Stomach (tissue), 9 donors: Measurements from ENCODE around the gene CLDN7. TPM values are rescaled to one million over a fixed set of nuclear protein-coding genes. Genes with fewer than 3 reads are reported as not detected.

Source experiments
- DNase-seq, 2 donors: peaks; one replicate each; pipeline versions ENCODE4 v3.0.0 to v3.0.0-alpha.2; 2013 to 2019
- H3K27ac ChIP-seq, 5 donors: fragments of 200-600 bp in 4 of 5; sonication (generic) in 4 of 5; one replicate each; pipeline ENCODE4 v1.5.1; 2013 to 2019; ENCODE audit warnings: mild to moderate bottlenecking in 1 of 5, moderate library complexity in 1 of 5
- H3K27me3 ChIP-seq, 3 donors: fragments of 200-600 bp; sonication (generic); one replicate each; pipeline ENCODE4 v1.5.1; 2017 to 2019; ENCODE audit warnings: mixed run types in 1 of 3
- H3K36me3 ChIP-seq, 4 donors: fragments of 200-600 bp; sonication (generic); 1 replicate in 3 of 4; 2 replicates in 1 of 4; pipeline ENCODE4 v1.5.1; 2016 to 2019
- H3K4me1 ChIP-seq, 4 donors: fragments of 200-600 bp; sonication (generic); one replicate each; pipeline ENCODE4 v1.5.1; 2016 to 2019
- H3K4me3 ChIP-seq, 4 donors: fragments of 200-600 bp; sonication (generic) in 3 of 4; one replicate each; pipeline ENCODE4 v1.5.1; 2016 to 2019; ENCODE audit warnings: mild to moderate bottlenecking in 1 of 4
- H3K9me3 ChIP-seq, 4 donors: fragments of 200-600 bp; sonication (generic); one replicate each; pipeline ENCODE4 v1.5.1; 2016 to 2019
- EP300 ChIP-seq: sonication (generic); formaldehyde crosslinking; IDR thresholded peaks from one replicate; pipeline ENCODE4 v1.6.1; 2017; ENCODE audit warnings: antibody characterized with exemption
- POLR2A ChIP-seq, 4 donors: fragments of 450-650 bp; IDR thresholded peaks; one replicate each; pipeline ENCODE4 v1.6.1; 2016; ENCODE audit warnings: antibody characterized with exemption in 4 of 4, control low read depth in 2 of 4, mild to moderate bottlenecking in 1 of 4, moderate library complexity in 1 of 4
- POLR2AphosphoS5 ChIP-seq, 3 donors: sonication (generic); formaldehyde crosslinking; IDR thresholded peaks; one replicate each; pipeline ENCODE4 v1.6.1; 2016; ENCODE audit warnings: antibody characterized with exemption in 3 of 3
- WGBS, 5 donors: extraction: QIAGEN DNeasy Blood & Tissue Kit in 3 of 5; methylation state at CpG; one replicate each; pipeline versions ENCODE4 v1.1.5 to v1.1.7; 2013 to 2018; 5-methylcytosine and 5-hydroxymethylcytosine counted together
- intact Hi-C: fragments of 100-400 bp; cut with DNase I; formaldehyde crosslinking; loops from one replicate; pipeline ENCODE4 v1.15.1; 2023; ENCODE audit warnings: low total_unique reads
- polyA plus RNA-seq, 3 donors: library from polyadenylated mRNA; stranded (reverse); fragments of 200-250 nt; gene quantifications; one replicate each; pipeline ENCODE4 v1.2.3, GENCODE V29; 2013
- total RNA-seq, 5 donors: library from RNA; depleted of rRNA; stranded (reverse); fragments of >200 nt; gene quantifications; one replicate each; pipeline versions ENCODE4 v1.1.0 to v1.2.3, GENCODE V29; 2014 to 2016
- TF ChIP-seq, protein P1 (sequence below), 7 experiments: fragments of 450-650 bp in 4 of 7; fragments of 200-600 bp in 3 of 7; sonication (generic) in 3 of 7; IDR thresholded peaks; one replicate each; pipeline ENCODE4 v1.5.1; 2016 to 2019; ENCODE audit warnings: antibody characterized with exemption in 7 of 7, control low read depth in 2 of 7, mild to moderate bottlenecking in 1 of 7
- donor health status: healthy with polysubstance abuse.
- donor health status: Bipolar disorder and iron deficiency.
- donor health status: healthy.

Gene CLDN7
- total and polyA plus RNA-seq, 8 donors, result 1.8 to 829 (median 13.7) TPM

DNA sequence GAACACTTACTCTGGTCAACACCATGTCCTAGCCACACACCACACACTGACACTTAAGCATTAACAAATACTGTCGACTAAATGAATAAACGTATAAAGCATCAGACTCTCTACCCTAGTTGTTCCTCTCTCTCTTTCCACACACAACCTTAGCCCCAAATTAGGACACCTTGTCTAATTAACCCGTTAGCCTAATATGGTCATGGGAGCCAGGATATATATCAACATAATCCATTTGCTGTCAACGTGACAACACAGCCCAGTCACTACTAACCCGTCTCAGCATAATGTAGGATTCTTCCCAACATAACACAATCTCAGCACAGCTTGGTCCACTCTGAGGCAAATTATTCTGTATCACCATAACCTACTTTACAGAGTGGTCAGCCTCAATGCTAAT, 30.2 kb downstream of the CLDN7 start:
- 71 to 87% (median 78%) methylated on average over 5 of the region's 5 CpGs for WGBS, 5 donors
- H3K4me1 ChIP-seq, result peaks cover 32 to 58% (median 50%) of the 10 kb centered on the region in 4 donors
- no peaks in the 10 kb centered on the region for H3K9me3 ChIP-seq
- TF ChIP-seq POLR2A (IDR thresholded peaks at IDR 0.05) (no peak), POLR2AphosphoS5 (IDR thresholded peaks at IDR 0.05) (no peak), EP300 (no peak)
- TF ChIP-seq, protein P1, sequence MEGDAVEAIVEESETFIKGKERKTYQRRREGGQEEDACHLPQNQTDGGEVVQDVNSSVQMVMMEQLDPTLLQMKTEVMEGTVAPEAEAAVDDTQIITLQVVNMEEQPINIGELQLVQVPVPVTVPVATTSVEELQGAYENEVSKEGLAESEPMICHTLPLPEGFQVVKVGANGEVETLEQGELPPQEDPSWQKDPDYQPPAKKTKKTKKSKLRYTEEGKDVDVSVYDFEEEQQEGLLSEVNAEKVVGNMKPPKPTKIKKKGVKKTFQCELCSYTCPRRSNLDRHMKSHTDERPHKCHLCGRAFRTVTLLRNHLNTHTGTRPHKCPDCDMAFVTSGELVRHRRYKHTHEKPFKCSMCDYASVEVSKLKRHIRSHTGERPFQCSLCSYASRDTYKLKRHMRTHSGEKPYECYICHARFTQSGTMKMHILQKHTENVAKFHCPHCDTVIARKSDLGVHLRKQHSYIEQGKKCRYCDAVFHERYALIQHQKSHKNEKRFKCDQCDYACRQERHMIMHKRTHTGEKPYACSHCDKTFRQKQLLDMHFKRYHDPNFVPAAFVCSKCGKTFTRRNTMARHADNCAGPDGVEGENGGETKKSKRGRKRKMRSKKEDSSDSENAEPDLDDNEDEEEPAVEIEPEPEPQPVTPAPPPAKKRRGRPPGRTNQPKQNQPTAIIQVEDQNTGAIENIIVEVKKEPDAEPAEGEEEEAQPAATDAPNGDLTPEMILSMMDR (IDR thresholded peaks at IDR 0.05), result no peak
- H3K27me3 ChIP-seq, result no peaks in the 10 kb centered on the region
- H3K36me3 ChIP-seq, result peaks cover 42 to 58% (median 55%) of the 10 kb centered on the region in 4 donors
- peak overlapping the region in 1 of 4 donors; percentile 99 for H3K4me3 ChIP-seq
- no peak for DNase-seq
- intact Hi-C loops, result no loop called here
- H3K27ac ChIP-seq, result no peak overlapping the region

DNA sequence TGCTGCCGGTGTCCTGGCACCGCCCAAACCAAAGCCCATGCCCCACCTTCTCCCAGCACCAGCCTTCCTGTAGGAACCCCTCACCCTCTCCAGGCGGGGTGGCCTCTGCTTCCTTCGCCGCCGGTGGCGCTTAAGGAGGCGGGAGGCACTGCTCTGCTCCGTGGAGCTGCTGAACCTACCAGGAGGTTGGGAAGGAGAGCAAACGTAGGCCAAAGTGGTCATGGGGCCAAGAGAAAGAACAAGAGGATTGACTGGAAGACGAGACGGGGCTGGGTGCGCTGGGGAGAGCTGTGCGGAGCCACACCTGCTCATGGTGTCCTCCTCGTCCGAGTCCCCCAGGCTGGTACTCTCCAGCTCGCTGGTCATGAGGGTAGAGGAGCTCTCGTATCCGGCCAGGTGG, 32.8 kb downstream of the CLDN7 start:
- H3K27me3 ChIP-seq, result no peaks in the 10 kb centered on the region
- no peak for DNase-seq
- H3K9me3 ChIP-seq, result no peaks in the 10 kb centered on the region
- H3K36me3 ChIP-seq, result peaks cover 53 to 62% (median 62%) of the 10 kb centered on the region in 4 donors
- H3K27ac ChIP-seq, result no peak overlapping the region
- TF ChIP-seq POLR2AphosphoS5 (IDR thresholded peaks at IDR 0.05), result no peak
- TF ChIP-seq EP300, result no peak
- TF ChIP-seq, protein P1 (IDR thresholded peaks at IDR 0.05), result no peak
- TF ChIP-seq POLR2A (IDR thresholded peaks at IDR 0.05), result no peak
- 92 to 97% (median 96%) methylated on average over 16 to 19 of the region's 19 CpGs for WGBS, 5 donors
- intact Hi-C loops, result no loop called here
- peaks cover 18 to 43% (median 30%) of the 10 kb centered on the region in 4 donors for H3K4me1 ChIP-seq
- no peak overlapping the region for H3K4me3 ChIP-seq

DNA sequence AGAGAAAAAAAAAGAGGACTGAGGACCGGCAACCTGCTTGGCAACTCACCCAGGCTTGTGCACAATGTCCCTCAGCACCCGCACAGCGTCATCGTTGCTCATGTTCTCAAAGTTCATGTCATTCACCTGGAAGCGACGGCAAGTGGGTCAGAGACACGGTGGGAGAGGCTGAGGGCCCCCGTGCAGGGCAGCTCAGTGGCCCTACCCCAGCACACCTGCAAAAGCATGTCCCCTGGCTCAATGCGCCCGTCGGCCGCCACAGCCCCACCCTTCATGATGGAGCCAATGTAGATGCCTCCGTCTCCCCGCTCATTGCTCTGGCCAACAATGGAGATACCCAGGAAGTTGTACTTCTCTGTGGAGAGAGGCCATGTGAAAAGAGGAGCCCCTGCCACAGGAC, 33.4 kb downstream of the CLDN7 start:
- Histone ChIP-seq H3K4me1 (peaks cover 18 to 48% (median 29%) of the 10 kb centered on the region in 4 donors), H3K27me3 (no peaks in the 10 kb centered on the region), H3K4me3 (no peak overlapping the region), H3K27ac (no peak overlapping the region), H3K36me3 (peaks cover 58 to 68% (median 68%) of the 10 kb centered on the region in 4 donors), H3K9me3 (no peaks in the 10 kb centered on the region)
- intact Hi-C loops, result no loop called here
- TF ChIP-seq POLR2AphosphoS5 (IDR thresholded peaks at IDR 0.05) (no peak), EP300 (no peak), POLR2A (IDR thresholded peaks at IDR 0.05) (no peak)
- TF ChIP-seq, protein P1 (IDR thresholded peaks at IDR 0.05), result no peak
- 87 to 92% (median 88%) methylated on average over 10 to 14 of the region's 14 CpGs for WGBS, 5 donors
- DNase-seq, result no peak

DNA sequence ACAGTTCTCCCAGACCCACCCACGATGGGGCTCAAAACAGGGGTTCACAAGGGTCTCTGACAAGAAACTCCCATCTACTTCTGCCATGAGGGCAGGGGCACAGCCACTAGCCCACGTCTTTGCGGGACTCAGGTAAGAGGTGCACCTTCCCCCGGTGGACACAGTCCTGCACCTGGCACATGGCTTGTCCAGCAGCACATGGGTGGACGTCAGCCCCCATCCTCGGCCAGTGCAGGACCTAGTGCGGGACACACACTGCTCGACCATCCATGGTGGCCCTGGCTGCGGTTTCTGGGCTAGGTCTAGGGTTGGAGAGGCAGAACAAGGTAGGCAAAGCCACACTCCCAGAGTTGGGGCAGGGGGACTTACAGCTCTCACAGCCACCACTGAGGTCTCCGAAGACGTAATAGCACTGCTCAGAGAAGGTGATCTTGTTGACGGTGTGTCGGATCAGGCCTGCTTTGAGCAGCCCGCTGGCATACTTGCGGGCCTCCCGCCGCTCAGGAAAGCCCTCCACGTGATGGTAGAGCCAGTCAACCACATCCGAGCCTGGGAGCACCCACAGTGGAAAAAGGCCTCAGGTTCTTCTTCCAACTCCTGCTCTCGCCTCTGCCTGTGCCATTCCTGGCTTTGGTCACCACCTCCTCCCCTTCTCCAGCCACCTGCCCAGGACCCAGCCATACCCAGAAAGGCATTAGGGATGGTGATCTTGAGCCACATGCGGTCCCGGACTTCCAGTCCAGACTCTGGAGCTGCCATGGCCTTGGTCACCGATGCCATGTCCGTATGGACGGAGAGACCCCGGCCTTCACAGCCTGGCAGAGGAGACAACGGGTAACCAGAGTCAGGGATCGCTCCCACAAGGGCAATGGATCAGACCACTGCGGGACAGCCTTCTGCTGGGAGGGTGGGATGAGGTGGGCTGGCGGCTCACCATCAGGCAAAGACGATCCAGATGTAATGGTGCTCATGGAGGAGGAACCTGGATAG, 35.3 kb downstream of the CLDN7 start:
- TF ChIP-seq POLR2AphosphoS5 (IDR thresholded peaks at IDR 0.05), result no peak
- TF ChIP-seq POLR2A (IDR thresholded peaks at IDR 0.05), result no peak
- TF ChIP-seq, protein P1 (IDR thresholded peaks at IDR 0.05), result no peak
- TF ChIP-seq EP300, result no peak
- H3K36me3 ChIP-seq, result peaks cover 77 to 87% (median 87%) of the 10 kb centered on the region in 4 donors
- no peak overlapping the region for H3K4me3 ChIP-seq
- H3K27ac ChIP-seq, result peak overlapping the region in 1 of 5 donors; percentile 48
- H3K4me1 ChIP-seq, result peaks cover 3 to 42% (median 19%) of the 10 kb centered on the region in 4 donors
- DNase-seq, result no peak
- intact Hi-C loops, result no loop called here
- 90 to 95% (median 92%) methylated on average over 26 to 31 of the region's 31 CpGs for WGBS, 5 donors
- no peaks in the 10 kb centered on the region for H3K9me3 ChIP-seq
- no peaks in the 10 kb centered on the region for H3K27me3 ChIP-seq
